Hindlimb muscle (tissue), 1 donor: Measurements from ENCODE around the gene CDC26. TPM values are rescaled to one million over a fixed set of nuclear protein-coding genes. Genes with fewer than 3 reads are reported as not detected.
A peak's percentile ranks its signal among the peaks of the same experiment; 100 is the strongest.
"Not testable (repeated sequence)": the region's sequence is repeated elsewhere in the genome, so short reads cannot be mapped to it uniquely, and the experiment has no call there.

Experiments
- DNase-seq: peaks from one replicate; pipeline ENCODE4 v3.0.0-alpha.2; 2013
- polyA plus RNA-seq: library from polyadenylated mRNA; unstranded; fragments of 120-200 nt; gene quantifications from one replicate; pipeline ENCODE4 v1.2.1, GENCODE V29; 2013; ENCODE audit not compliant: insufficient read length

Gene CDC26
- polyA plus RNA-seq, 1 donor: 19.2 TPM

DNA sequence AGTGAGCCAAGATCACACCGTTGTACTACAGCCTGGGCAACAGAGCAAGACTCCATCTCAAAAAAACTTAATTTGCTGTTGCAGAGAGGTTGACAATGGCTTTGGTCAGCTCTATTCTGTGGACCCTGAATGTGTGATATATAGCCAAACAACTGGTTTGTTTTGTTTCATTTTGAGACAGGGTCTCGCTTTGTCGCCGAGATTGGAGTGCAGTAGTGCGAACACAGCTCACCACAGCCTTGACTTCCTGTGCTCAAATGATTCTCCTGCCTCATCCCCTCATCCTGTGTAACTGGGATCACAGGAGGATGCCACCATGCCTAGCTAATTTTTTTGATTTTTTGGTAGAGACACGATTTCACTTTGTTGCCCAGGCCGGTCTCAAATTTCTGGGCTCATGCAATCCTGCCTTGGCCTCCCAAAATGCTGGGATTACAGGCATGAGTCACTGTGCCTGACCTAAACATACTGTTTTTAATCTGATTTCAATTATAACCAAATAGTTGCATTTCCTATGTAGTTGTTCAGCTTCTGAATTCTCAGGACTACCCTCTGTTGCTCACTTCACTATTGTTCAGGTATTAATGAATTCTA, 18.0 kb upstream of the CDC26 start:
- DNase-seq: no peak

- DNase-seq: no peak
Observed at GRCh38 chr9:113290052-113290607, 14.8 kb upstream of the CDC26 start.

- no peak for DNase-seq
Observed at GRCh38 chr9:113289091-113289490, 13.7 kb upstream of the CDC26 start.

DNA sequence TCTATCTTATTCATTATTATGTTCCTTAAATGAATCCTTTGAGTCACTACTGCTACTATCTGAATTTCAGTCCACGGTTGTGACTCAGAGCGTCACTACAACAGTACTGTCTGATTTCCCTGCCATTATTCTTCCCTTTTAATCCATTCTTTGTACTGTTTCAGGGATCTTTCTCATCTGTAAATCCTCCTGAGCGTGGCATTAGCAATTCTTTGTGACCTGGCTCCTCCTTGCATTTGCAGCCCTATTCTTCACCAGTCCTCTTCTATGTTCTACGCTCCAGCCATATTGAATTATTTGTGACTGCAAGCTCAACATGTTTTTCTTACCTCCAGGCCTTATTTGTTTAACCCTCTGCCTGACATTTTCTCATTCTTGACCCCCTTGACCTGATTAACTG, 6.0 kb upstream of the CDC26 start:
- no peak for DNase-seq

- DNase-seq: no peak
Observed at GRCh38 chr9:113278840-113279239, 3.5 kb upstream of the CDC26 start.

DNA sequence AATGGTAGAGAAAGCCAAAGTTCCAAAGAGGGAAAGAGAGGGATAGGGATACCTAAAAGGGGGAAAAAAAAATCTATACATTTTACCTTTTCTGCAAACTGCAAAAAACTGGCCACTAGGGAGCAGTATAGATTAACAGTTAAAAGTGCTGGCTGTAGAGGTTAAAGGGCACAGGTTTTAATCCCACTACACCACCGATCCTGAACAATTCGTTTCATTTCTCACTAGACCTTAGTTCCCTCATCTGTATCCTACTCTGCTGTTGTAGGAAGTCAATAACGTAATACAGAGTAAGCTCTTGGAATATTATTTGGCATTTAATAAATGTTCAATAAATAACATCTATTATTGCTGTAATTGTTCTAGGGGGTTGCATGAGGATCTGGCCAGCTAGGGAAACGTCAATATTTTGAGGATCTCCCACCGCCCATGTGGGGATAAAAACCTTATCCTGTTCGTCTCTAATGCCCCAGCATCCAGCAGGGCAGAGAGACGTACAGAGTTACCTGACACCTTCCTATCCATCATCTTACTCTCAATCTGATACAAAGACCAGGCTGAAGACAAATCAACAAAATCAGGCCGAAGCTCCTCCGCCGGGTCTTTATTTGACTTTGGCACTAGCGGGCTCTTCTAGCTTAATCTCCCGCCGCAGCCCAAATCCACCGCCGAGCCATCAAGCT, 757 bp downstream of the CDC26 start:
- peak; percentile 37 for DNase-seq

- DNase-seq: no peak
Observed at GRCh38 chr9:113269871-113270270, 5.5 kb downstream of the CDC26 start.

GRCh38 chr9:113269355-113269754, 6.0 kb downstream of the CDC26 start:
- DNase-seq: no peak

DNA sequence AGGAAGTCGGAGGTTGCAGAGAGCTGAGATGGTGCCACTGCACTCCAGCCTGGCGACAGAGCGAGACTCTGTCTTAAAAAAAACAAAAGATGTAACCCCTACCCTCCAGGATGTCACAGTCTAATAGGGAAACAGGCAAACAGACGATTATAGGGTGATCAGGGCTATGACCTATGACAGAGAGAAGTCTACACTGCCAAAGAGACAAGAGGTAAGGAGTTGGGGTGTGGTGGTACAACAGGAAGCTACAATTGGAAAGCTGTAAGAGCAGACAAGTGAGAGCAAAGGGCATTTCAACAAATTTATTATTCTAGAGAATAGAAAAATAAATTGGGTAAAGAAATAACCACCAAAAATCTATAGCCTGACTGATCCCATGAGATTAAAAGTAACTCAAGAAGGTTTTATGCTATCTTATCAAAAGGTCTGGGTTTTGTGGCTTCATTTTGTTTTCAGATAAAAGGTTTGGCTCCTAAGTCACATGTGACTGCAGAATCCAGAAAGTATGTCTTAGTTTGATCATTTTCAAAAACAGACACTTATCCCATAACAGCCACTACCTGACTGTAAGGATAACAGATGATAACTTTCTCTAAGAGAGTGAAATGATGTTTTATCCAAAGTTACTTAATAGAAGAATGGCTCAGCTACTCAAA, 7.3 kb downstream of the CDC26 start:
- no peak for DNase-seq

- no peak for DNase-seq
Observed at GRCh38 chr9:113266174-113266573, 9.2 kb downstream of the CDC26 start.

GRCh38 chr9:113261917-113262671, 13.3 kb downstream of the CDC26 start:
- no peak for DNase-seq

DNA sequence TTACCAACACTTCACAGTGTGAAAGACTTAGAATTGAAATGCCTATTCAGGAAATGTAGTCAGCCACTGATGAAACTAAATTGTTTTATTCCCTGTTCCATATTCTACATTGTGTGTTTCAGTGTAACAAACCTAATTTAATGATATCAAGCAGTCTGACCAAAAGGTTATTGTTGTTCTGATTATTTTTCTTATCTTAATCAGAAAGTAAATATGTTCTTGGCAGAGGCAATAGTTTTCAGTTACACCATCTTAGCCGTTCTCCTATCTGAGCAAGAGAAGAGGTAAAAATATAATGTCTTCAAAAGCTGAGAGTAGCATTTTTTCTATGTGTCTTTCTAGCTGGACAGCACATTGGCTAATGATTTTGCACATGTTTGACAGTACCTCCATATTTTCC, 17.1 kb downstream of the CDC26 start:
- DNase-seq: no peak

DNA sequence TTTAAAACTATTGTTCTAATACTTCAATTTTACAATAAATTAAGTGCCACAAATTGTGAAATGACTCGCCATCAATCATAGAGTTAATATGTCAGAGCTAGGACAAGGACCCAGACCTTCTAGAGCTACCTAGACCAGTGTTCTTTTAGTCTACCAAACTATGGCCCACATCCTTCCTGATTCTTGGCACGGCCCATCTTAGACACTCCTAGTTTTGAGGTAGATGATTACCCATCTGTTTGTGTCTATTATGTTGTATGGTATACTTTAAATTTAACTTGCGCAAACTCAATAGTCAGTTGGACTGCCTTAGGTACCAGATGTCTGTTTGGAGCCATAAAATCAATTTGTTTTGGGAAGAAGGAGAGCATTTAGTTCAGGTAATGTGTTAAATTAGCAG, 17.5 kb downstream of the CDC26 start:
- no peak for DNase-seq

DNA sequence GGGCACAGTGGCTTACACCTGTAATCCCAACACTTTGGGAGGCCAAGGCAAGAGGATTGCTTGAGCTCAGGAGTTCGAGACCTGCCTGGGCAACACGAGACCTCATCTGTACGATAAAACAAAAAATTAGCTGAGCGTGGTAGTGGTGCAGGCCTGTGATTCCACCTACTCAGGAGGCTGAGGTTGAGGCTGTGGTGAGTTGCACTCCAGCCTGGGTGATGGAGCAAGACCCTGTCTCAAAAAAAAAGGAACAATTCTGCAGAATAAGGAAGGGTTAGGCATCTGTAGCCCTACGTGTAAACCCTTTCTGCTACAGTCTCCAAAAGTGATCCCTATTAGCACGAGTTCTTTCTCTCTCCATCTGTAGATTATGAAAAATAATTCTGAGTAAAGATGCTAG, 19.9 kb downstream of the CDC26 start:
- no peak for DNase-seq

- no peak for DNase-seq
Observed at GRCh38 chr9:113254991-113255390, 20.4 kb downstream of the CDC26 start.

DNA sequence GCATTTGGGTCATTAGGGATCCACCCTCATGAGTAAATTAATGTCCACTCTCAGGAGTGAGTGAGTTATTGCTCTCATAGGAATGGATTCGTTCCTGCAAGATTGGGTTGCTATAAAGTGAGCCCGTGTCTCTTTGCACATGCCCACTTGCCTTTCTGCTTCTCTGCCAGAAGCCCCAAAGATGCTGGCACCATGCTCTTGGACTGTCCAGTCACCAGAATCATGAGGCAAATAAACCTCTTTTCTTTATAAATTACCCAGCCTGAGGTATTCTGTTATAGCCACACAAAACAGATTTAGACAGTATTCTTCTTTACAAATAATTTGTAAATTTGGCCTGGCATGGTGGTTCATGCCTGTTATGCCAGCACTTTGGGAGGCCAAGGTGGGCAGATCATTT, 24.6 kb downstream of the CDC26 start:
- DNase-seq: no peak

DNA sequence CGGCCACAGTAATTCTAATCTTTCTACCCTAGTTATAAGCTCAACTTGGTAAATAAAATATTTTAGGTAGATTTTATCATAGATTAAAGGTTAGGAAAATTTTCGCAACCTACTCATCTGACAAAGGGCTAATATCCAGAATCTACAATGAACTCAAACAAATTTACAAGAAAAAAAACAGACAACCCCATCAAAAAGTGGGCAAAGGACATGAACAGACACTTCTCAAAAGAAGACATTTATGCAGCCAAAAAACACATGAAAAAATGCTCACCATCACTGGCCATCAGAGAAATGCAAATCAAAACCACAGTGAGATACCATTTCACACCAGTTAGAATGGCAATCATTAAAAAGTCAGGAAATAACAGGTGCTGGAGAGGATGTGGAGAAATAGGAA, 25.7 kb downstream of the CDC26 start:
- DNase-seq: not testable (repeated sequence)

- DNase-seq: no peak
Observed at GRCh38 chr9:113247640-113248039, 27.7 kb downstream of the CDC26 start.

DNA sequence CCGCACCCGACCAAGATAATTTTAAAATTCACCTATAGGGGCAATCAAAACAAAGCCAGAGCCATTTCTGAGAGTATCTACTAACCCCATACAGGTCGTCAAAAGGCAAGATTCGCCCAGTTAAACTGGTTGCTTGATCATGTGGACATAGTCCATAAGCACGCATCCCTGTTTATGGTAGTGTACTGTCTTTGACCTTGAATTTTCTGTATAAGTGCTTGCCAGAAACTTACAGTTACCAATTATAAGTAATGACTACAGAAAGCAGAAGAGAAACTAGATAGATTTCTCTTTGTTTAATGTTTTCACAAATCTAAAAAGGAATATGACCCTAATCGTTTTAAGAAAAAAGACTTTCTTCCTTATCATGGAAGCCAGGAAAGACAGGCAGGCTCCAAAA, 28.4 kb downstream of the CDC26 start:
- no peak for DNase-seq

DNA sequence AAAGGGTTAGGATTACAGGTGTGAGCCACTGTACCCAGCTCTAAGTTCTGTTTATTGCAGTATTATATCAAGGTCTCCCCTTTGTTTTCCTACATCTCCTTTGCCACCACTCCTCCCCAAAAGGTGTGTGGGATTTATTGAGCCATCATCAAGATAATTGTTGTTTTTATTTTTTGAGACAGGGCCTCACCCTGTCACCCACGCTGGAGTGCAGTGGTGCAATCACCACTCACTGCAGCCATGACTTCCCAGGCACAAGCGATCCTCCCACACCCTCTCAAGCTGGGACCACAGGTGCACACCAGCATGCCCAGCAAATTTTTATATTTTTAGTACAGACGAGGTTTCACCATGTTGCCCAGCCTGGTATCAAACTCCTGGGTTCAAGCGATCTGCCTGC, 29.5 kb downstream of the CDC26 start:
- DNase-seq: no peak

GRCh38 chr9:113244556-113244955, 30.8 kb downstream of the CDC26 start:
- DNase-seq: no peak

GRCh38 chr9:113241161-113241560, 34.2 kb downstream of the CDC26 start:
- no peak for DNase-seq

GRCh38 chr9:113238859-113239232, 36.5 kb downstream of the CDC26 start:
- no peak for DNase-seq
